Calu3 (cell line): ENCODE results near the gene STXBP2. TPM values are rescaled to one million over a fixed set of nuclear protein-coding genes. Genes with fewer than 3 reads are reported as not detected.

Source experiments
- BruUV-seq: library from RNA; stranded (reverse); fragments of 400-500 nt; replicated peaks from 2 replicates; lab custom pipeline; 2021; lab: Mats Ljungman, UMichigan
- CTCF ChIA-PET: fragments of 300-600 bp; sonication (Branson Sonifier 250); formaldehyde crosslinking; loops from one replicate; lab custom pipeline; 2022; ENCODE audit warnings: antibody characterized with exemption; lab: Charles Lee
- DNase-seq: peaks from one replicate; pipeline ENCODE4 v3.0.0; 2022
- H3K27ac Mint-ChIP-seq: one replicate; pipeline ENCODE4 v1.8.0; 2022; ENCODE audit warnings: mixed read lengths; ENCODE audit not compliant: unreplicated experiment
- H3K27me3 Mint-ChIP-seq: one replicate; pipeline ENCODE4 v1.8.0; 2022; ENCODE audit warnings: mixed read lengths; ENCODE audit not compliant: unreplicated experiment
- H3K36me3 Mint-ChIP-seq: one replicate; pipeline ENCODE4 v1.8.0; 2022; ENCODE audit warnings: mild to moderate bottlenecking, moderate library complexity, mixed read lengths; ENCODE audit not compliant: insufficient read depth, unreplicated experiment
- H3K4me1 Mint-ChIP-seq: one replicate; pipeline ENCODE4 v1.8.0; 2022; ENCODE audit warnings: mild to moderate bottlenecking, low read depth, mixed read lengths; ENCODE audit not compliant: unreplicated experiment
- H3K4me3 Mint-ChIP-seq: one replicate; pipeline ENCODE4 v1.8.0; 2022; ENCODE audit warnings: mild to moderate bottlenecking, low read depth, moderate library complexity, mixed read lengths; ENCODE audit not compliant: unreplicated experiment
- H3K9me3 Mint-ChIP-seq: one replicate; pipeline ENCODE4 v1.8.0; 2022; ENCODE audit warnings: low read depth, mixed read lengths; ENCODE audit not compliant: unreplicated experiment
- intact Hi-C: fragments of 100-400 bp; cut with micrococcal nuclease; formaldehyde crosslinking; loops from one replicate; pipeline ENCODE4 v1.10.0; 2022; ENCODE audit not compliant: unreplicated experiment
- total RNA-seq: library from RNA; stranded (reverse); gene quantifications from 2 replicates; pipeline ENCODE4 v1.2.3, GENCODE V29; 2022
- TF ChIP-seq, protein P1 (sequence below): fragments of 200-600 bp; IDR thresholded peaks from one replicate; pipeline ENCODE4 v1.8.0; 2022; ENCODE audit warnings: antibody characterized with exemption; ENCODE audit not compliant: unreplicated experiment

The STXBP2 gene
- total RNA-seq, 1 experiment from 2014 or later: 132 TPM

DNA sequence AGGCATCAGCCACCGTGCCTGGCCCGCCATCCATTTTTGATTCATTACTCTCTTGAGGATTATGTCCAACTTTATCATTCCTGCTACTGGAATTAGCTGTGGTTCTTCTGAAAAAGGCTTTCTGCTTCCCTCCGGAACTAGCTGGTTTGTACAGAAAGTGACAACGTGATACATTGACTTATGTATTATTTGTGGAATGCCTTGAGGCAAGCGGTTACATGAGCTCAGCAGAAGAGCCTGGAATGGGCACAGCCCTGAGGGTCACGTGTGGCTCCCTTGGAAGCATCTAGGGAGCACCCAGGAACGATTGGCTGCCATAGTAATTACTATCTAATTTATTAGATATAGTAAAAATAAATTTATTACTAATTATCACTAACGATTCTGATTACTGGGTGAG is 17.5 kb downstream of the STXBP2 start:
- H3K27me3 Mint-ChIP-seq: no peaks in the 10 kb centered on the region
- BruUV-seq: no TSS peak
- TF ChIP-seq, protein P1, sequence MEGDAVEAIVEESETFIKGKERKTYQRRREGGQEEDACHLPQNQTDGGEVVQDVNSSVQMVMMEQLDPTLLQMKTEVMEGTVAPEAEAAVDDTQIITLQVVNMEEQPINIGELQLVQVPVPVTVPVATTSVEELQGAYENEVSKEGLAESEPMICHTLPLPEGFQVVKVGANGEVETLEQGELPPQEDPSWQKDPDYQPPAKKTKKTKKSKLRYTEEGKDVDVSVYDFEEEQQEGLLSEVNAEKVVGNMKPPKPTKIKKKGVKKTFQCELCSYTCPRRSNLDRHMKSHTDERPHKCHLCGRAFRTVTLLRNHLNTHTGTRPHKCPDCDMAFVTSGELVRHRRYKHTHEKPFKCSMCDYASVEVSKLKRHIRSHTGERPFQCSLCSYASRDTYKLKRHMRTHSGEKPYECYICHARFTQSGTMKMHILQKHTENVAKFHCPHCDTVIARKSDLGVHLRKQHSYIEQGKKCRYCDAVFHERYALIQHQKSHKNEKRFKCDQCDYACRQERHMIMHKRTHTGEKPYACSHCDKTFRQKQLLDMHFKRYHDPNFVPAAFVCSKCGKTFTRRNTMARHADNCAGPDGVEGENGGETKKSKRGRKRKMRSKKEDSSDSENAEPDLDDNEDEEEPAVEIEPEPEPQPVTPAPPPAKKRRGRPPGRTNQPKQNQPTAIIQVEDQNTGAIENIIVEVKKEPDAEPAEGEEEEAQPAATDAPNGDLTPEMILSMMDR: no peak
- no peak for DNase-seq
- intact Hi-C loops: no loop called here
- peaks cover 12% of the 10 kb centered on the region for H3K36me3 Mint-ChIP-seq
- H3K4me3 Mint-ChIP-seq: no peak overlapping the region
- CTCF ChIA-PET: no interaction called here
- H3K27ac Mint-ChIP-seq: no peak overlapping the region
- H3K4me1 Mint-ChIP-seq: peaks cover 14% of the 10 kb centered on the region
- no peaks in the 10 kb centered on the region for H3K9me3 Mint-ChIP-seq

DNA sequence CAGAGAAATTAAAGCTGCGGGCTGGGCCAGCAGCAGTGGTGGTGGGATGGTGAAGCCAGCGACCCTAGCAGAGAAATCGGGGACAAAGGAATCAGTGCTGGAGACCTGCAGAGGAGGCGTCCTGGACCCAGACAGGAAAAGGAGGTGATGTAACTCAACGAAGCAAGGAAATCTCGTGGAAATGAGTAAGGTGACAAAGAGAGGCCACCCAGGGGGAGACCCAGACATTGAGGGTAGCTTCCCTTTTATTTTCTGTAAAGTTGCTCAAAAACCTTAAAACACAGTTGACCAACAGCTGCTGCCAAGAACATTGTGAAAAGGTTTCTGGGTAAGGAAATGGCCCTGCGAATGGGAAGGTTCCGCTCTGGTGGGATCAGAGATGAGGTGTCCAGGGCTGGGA is 18.7 kb downstream of the STXBP2 start:
- intact Hi-C loops: no loop called here
- Mint-ChIP-seq H3K9me3 (no peaks in the 10 kb centered on the region), H3K27ac (no peak overlapping the region), H3K27me3 (no peaks in the 10 kb centered on the region), H3K4me1 (peaks cover 14% of the 10 kb centered on the region), H3K4me3 (no peak overlapping the region), H3K36me3 (peaks cover 12% of the 10 kb centered on the region)
- BruUV-seq: no TSS peak
- TF ChIP-seq, protein P1: no peak
- DNase-seq: no peak
- CTCF ChIA-PET: no interaction called here

DNA sequence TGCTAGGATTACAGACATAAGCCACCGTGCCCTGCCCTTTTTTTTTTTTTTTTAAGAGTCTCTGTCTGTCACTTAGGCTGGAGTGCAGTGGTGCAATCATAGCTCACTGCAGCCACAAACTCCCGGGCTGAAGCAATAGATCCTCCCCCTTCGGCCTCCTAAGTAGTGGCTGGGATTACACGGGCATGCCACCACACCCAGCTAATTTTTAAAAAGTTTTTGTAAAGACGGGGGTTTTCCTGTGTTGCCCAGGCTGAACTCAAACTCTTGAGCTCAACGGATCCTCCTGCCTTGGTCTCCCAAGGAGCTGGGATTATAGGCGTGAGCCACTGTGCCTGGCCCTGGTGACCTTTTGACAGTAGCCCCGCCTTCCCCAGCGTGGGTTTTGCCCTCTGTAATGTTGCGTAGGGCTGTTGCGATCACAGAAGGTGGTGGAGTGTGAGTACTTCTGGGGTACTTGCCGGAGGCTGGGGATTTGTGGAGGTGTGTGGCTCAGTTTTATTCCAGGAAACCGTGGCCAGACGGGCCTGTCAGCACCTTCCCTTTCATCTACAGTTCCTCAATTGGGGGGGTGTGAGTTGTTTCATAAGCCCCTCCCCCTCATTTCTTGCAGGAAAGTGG is 20.3 kb downstream of the STXBP2 start:
- DNase-seq: no peak
- Mint-ChIP-seq H3K36me3 (peaks cover 7% of the 10 kb centered on the region), H3K27me3 (no peaks in the 10 kb centered on the region), H3K9me3 (no peaks in the 10 kb centered on the region), H3K4me3 (no peak overlapping the region), H3K27ac (no peak overlapping the region), H3K4me1 (peaks cover 11% of the 10 kb centered on the region)
- intact Hi-C loops: no loop called here
- CTCF ChIA-PET: interaction anchor here (0.7 kb wide), 1 partner anchor 89 kb away, joined by 3 read pairs; no protein-coding TSS in a partner anchor
- TF ChIP-seq, protein P1: no peak
- no TSS peak for BruUV-seq

DNA sequence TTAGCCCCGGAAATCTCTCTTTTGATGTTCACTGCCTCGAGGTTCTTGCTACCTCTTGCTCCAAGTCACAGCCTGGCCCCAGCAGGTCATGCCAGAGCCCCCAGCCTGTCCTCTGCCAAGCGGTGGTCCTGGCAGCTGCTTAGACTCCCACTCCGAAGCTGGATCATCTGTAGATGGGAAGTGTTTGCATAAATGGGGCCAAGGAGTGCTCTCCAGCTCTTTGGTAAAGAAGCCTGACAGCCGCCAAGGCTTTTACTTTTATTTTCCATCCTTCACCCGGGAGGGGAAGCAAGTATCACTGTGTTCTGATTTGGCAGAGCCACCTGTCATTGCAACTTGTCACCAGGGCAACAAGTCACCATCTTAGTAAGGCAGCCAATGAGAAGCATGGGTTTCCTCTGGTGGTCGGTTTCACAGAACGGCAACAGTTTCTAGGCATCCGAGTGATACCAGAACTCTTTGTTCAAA is 21.3 kb downstream of the STXBP2 start:
- CTCF ChIA-PET: no interaction called here
- no peak for DNase-seq
- Mint-ChIP-seq H3K27ac (no peak overlapping the region), H3K4me3 (no peak overlapping the region), H3K27me3 (no peaks in the 10 kb centered on the region), H3K4me1 (peaks cover under 1% of the 10 kb centered on the region), H3K36me3 (peaks cover under 1% of the 10 kb centered on the region), H3K9me3 (no peaks in the 10 kb centered on the region)
- intact Hi-C loops: no loop called here
- BruUV-seq: no TSS peak
- TF ChIP-seq, protein P1: no peak
